SK-N-MC (cell line): Measurements from ENCODE around the gene LRRC70.

Source experiments
- EZH2 ChIP-seq: fragments of 200-600 bp; sonication (generic); IDR thresholded peaks from one replicate; pipeline ENCODE4 v1.6.1; 2017; ENCODE audit warnings: antibody characterized with exemption
- FOXP2 ChIP-seq: optimal IDR thresholded peaks from 2 replicates; pipeline ENCODE3; 2011; ENCODE audit warnings: mild to moderate bottlenecking, moderate library complexity; ENCODE audit not compliant: insufficient read depth; ENCODE audit errors: extremely low read length, control extremely low read depth
- POLR2AphosphoS5 ChIP-seq: IDR thresholded peaks from 2 replicates; pipeline ENCODE4 v1.6.1; 2012; ENCODE audit warnings: mild to moderate bottlenecking, low read depth, low read length, borderline replicate concordance

- no peak for TF ChIP-seq EZH2
- no peak for TF ChIP-seq POLR2AphosphoS5
- TF ChIP-seq FOXP2: no peak
These were observed 17.5 kb downstream of the LRRC70 start for GRCh38 chr5:62596096-62596495.
